Stimulated activated CD4-positive, alpha-beta T cell treated with anti-CD3 and anti-CD28 coated beads, Interleukin-15, amount 100 ng/mL, for 1 hour (primary cell): ENCODE results near the gene WNT3.
"Not testable (repeated sequence)": the region's sequence is repeated elsewhere in the genome, so short reads cannot be mapped to it uniquely, and the experiment has no call there.

Experiments
- DNase-seq, 2 donors: peaks; one replicate each; pipeline ENCODE4 v3.0.0-alpha.2; 2020; ENCODE audit warnings: low read depth in 1 of 2, low spot score in 1 of 2

The WNT3 gene

DNA sequence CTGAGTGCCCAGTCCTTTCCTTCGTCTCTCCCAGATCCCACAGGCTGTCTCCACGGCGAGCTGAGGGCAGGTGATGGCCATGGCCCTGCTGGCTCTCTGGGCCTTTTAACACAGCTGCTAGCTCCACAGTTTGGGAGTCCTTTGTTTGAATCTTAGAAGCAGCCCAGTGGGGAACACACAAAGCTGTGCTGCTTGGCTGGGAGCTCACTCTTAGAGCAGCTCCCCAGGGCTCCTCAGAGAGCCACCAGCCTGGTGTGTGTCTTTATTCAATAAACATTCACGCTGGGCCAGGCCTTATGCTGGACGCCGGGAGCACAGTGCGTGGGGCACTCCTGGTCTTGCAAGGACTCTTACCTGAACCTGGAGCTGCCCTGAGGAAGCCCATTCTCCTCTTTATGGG, 29.7 kb downstream of the WNT3 start:
- no peak for DNase-seq

GRCh38 chr17:46788300-46788699, 30.2 kb downstream of the WNT3 start:
- DNase-seq = no peak

DNA sequence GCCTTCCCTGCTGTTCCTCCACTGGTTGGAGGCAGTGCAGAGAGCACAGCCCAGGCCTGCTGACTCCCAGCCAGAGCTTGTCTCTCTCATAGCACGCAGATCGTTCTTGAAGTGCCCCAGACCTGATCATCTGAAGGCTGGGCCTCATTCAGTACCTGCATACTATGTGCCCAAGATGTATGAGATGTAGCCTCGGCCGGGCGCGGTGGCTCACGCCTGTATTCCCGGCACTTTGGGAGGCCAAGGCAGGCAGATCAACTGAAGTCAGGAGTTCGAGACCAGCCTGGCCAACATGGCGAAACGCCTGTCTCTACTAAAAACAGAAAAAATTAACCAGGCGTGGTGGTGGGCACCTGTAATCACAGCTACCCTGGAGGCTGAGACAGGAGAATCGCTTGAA, 31.0 kb downstream of the WNT3 start:
- no peak for DNase-seq

- DNase-seq = no peak
Observed at GRCh38 chr17:46785696-46786095, 32.8 kb downstream of the WNT3 start.

GRCh38 chr17:46783031-46783593, 35.4 kb downstream of the WNT3 start:
- no peak for DNase-seq

DNA sequence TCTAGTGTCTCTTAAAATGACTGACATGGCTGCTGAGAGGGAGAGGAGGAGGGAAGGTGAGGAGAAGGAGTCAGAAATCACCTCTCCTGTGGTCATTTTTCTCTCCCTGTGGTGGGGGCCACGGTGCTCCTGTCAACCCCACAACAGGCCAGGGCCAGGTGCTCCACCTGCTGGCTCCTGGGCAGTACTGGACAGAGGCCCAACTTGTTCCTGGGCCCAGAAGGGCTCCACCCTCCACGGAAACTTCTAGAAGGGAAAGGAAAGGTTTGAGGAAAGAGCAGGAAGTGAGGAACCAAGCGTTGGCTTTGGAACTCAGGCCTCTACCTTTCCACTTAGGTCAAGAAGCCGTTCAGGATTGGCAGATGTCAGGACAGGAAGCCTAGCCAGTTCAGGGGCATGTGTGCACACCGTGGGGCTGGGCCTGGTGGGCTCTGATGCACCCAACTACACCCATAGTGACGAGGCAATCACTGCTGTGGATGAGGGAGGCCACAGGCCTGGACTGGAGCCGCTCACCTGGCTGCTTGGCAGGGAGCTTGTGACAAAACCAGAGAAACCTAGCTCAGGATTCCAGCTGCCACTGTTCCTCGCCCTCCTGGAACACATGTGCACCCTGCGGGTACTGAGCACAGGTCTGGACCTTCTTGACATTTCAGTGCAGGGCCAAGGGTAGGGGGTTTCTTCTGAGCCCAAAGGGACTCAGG, 36.1 kb downstream of the WNT3 start:
- DNase-seq = no peak

- no peak for DNase-seq
Observed at GRCh38 chr17:46780003-46780373, 38.5 kb downstream of the WNT3 start.

DNA sequence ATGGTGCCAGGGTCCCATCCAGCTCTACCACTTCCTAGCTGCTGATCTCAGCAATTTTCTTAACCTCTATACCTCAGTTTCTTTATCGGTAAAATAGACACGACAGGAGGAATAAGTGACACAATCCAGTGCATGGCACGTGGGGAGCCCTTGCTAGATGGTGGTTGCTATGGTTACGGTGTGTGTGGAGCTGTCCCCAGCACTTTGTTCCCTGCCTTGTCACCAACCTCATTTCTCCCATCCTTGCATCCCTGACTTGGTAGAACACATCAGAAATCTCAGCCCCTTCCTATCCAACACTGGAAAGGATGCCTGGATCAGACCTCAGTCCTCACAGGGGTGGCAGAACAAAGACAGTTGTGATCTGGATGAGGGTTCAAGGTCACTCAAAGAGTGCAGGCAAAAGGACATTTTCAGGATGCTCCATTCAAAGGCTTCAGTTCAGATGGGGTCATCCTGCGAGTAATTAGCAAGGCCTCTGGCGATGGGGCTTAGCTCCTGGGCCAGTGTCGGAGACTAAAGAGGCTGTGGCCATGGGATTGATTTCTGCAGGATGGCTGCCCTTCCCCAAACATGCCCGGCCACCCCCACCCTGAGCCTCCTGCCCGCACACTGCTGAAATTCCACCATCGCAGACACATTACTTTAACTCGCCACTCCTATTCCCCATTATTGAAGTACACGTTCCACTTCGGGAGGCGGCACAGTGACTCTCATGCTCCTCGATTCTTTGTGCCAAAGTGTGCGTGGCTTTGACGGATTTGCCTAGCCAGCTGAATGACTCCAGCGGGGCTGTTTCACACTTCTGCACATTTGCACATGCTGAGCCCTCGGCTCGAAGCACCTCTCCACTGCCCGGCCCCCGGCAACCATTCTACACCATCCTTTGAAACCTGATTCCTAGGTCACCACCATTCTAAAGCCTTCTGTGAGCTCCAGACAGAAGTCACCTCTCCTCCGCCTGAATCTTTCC, 40.3 kb downstream of the WNT3 start:
- no peak for DNase-seq

GRCh38 chr17:46776298-46777005, 42.0 kb downstream of the WNT3 start:
- DNase-seq = no peak

DNA sequence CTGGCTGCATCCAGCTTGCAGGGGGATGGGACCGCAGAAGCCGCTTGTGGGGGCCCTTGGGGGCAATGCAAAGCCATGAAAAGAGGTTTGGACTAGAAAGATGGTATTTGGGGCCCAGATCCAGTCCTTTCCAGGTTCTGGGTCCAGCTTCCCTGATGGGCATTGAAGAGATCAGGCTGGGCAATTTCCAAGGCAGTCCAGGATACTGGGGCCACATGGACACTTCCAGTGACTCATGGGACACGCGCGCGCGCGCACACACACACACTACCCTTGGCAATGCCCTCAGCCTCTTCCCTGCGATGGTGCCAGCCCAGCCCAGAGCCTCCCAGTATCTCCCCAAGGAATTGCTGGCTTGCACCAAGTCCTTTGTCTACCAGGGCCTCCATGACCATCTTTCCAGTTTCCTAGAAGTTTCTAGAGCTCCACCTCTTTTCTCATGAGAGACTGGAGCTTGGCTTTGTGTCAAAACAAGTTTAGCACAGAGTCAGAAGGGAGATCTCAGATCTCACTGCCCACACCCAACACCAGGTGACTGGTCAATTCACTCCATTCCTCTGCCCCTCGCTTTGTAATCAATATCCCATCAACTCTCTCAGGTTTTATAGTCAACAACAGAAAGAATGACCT, 44.3 kb downstream of the WNT3 start:
- DNase-seq = no peak

- DNase-seq = no peak
Observed at GRCh38 chr17:46773676-46774075, 44.8 kb downstream of the WNT3 start.

GRCh38 chr17:46773221-46773605, 45.3 kb downstream of the WNT3 start:
- DNase-seq = no peak

GRCh38 chr17:46772475-46773220, 45.8 kb downstream of the WNT3 start:
- no peak for DNase-seq

DNA sequence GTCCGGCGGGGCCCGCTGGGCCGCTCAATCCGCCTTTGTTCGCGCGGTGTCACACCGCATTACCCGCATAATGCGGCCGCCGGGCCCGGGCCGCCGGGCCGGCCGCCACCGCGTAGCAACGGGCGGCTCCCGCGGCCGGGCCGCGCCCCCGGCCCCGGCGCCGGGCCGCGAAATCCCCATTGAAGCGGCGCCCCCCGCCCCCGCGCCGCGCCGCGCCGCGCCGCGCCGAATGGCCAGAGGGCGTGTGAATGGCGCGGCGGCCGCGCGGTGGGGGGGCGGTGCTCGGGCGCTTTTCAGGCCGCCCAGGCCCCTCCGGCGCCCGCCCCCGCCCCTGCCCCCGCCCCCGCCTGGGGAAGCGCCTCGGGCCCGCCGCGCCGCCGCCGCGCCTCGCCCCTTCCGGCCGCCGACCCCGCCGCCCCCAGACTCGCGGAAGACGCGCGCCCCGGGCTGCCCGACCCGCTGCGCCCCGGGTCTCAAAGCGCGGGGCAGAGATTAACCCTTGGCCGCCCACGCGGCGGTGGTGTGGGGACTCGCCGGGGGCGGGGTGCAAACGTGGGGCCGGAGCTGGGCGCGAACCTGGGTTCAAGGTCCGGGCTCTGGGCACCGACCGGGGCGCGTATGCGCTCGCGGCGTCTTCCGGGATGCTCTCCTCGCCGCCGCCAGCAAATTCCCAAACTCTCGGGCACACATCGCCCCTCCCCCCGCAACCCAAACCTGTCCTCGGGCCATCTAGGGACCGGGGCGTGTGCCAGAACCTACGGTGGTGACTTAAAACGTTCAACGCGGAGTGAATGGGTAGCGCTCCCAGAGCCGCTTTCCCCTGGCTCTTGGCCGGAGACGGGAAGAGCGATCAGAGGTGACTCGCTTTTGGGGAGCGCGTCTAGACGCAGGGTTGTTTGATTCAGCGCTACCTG, 46.7 kb downstream of the WNT3 start:
- DNase-seq = no peak

- no peak for DNase-seq
Observed at GRCh38 chr17:46770818-46771560, 47.5 kb downstream of the WNT3 start.

- no peak for DNase-seq
Observed at GRCh38 chr17:46770439-46770817, 48.1 kb downstream of the WNT3 start.

DNA sequence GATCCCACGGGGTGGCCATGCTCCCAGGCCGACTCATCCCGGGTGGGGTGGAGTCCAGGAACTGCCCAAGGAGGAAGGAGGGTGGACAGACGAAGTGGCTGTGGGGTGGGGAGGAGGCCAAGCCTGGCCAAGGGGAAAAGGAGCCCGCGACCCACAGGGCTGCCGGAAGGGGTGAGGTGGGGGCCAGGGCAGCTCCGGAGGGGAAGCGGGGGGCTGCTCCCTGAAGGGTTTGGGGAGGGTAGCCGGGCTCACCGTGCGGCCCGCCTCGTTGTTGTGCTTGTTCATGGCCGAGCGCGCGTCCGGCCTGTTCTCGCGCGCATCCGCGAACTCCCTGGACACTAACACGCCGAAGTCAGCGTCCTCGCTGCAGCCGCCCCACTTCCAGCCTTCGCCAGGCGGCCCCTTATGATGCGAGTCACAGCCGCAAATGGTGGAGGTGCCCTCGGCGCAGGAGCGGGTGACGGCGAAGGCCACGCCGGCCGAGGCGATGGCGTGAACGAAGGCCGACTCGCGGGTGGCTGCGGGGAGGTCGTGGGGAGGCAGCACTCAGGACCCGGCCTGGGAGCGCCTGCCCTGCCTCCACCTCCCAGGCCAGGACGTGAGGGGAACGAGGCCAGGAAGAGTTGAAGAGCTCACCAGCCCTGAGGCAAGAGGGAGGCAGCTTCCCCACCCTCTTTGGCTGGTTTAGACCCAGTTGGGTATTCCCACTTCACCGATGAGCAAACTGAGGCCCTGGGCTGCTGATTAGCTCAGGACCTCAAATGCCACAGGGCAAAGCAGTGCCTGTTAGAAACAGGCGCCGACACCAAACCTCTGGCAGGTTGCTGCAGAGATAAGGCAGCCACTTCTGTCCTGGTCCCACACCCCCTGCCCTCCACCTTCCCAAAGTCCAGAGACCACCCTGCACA, 48.7 kb downstream of the WNT3 start:
- DNase-seq = no peak

DNA sequence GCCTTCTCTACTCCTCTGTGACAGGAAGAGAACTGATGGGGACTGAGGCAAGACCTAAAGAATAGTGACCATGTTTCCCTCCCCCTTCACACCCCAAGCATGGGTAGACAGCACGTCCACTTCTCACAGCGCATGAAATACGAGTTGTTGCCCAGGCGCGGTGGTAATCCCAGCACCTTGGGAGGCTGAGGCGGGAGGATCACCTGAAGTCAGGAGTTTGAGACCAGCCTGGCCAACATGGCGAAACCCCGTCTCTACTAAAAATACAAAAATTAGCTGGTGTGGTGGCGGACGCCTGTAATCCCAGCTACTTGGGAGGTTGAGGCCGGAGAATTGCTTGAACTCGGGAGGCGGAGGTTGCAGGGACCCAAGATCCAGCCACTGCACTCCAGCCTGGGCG, 49.6 kb downstream of the WNT3 start:
- not testable (repeated sequence) for DNase-seq
